NCI-H2227 treated with DMSO at 0.1 percent for 48 hours (cell line): ENCODE measurements around the gene DEFB108B.
"Not testable (repeated sequence)": the region's sequence is repeated elsewhere in the genome, so short reads cannot be mapped to it uniquely, and the experiment has no call there.

Experiments
- DNase-seq: peaks from one replicate; lab custom pipeline; 2025; lab: John Stamatoyannopoulos, UW

DEFB108B gene

GRCh38 chr11:71832811-71833210, at the start of gene DEFB108B:
Gene DEFB108B, plus strand, starts transcription at chr11:71833200. Its CDS starts 0 bp downstream, at chr11:71833200.
- not testable (repeated sequence) for DNase-seq

GRCh38 chr11:71786114-71786847, 46.7 kb upstream of the DEFB108B start:
- peak; percentile 88 for DNase-seq

GRCh38 chr11:71786848-71787097, 46.2 kb upstream of the DEFB108B start:
- DNase-seq: peak; percentile 98

- DNase-seq: peak; percentile 97
Observed at GRCh38 chr11:71787098-71787823, 45.7 kb upstream of the DEFB108B start.

GRCh38 chr11:71787824-71788454, 45.1 kb upstream of the DEFB108B start:
- DNase-seq: not testable (repeated sequence)

GRCh38 chr11:71789444-71790196, 43.4 kb upstream of the DEFB108B start:
- DNase-seq: not testable (repeated sequence)

GRCh38 chr11:71791111-71791510, 41.9 kb upstream of the DEFB108B start:
- not testable (repeated sequence) for DNase-seq

GRCh38 chr11:71792621-71793235, 40.3 kb upstream of the DEFB108B start:
- not testable (repeated sequence) for DNase-seq

- not testable (repeated sequence) for DNase-seq
Observed at GRCh38 chr11:71794386-71795040, 38.5 kb upstream of the DEFB108B start.

GRCh38 chr11:71795236-71795635, 37.8 kb upstream of the DEFB108B start:
- not testable (repeated sequence) for DNase-seq

- not testable (repeated sequence) for DNase-seq
Observed at GRCh38 chr11:71796016-71796415, 37.0 kb upstream of the DEFB108B start.

- DNase-seq: not testable (repeated sequence)
Observed at GRCh38 chr11:71796781-71797180, 36.2 kb upstream of the DEFB108B start.

- DNase-seq: not testable (repeated sequence)
Observed at GRCh38 chr11:71799556-71800128, 33.4 kb upstream of the DEFB108B start.

GRCh38 chr11:71800335-71800953, 32.6 kb upstream of the DEFB108B start:
- DNase-seq: not testable (repeated sequence)

- DNase-seq: not testable (repeated sequence)
Observed at GRCh38 chr11:71801026-71801425, 32.0 kb upstream of the DEFB108B start.

GRCh38 chr11:71802874-71803273, 30.1 kb upstream of the DEFB108B start:
- DNase-seq: not testable (repeated sequence)

GRCh38 chr11:71804158-71804947, 28.6 kb upstream of the DEFB108B start:
- DNase-seq: not testable (repeated sequence)

- not testable (repeated sequence) for DNase-seq
Observed at GRCh38 chr11:71812529-71812928, 20.5 kb upstream of the DEFB108B start.
